Breast epithelium (tissue), 4 donors: ENCODE measurements around the gene AKAP8L. TPM values are rescaled to one million over a fixed set of nuclear protein-coding genes. Genes with fewer than 3 reads are reported as not detected.

Experiments used
- DNase-seq, 2 donors: peaks; one replicate each; pipeline ENCODE4 v3.0.0-alpha.2; 2019; ENCODE audit warnings: low spot score in 2 of 2
- H3K27ac ChIP-seq, 2 donors: fragments of 200-600 bp; sonication (generic) in 1 of 2; one replicate each; pipeline ENCODE4 v1.5.1; 2016 to 2019; ENCODE audit warnings: mild to moderate bottlenecking in 1 of 2
- H3K27me3 ChIP-seq, 2 donors: fragments of 200-600 bp; sonication (generic) in 1 of 2; one replicate each; pipeline versions ENCODE4 v1.5.1 to v1.6.0; 2017 to 2019; ENCODE audit warnings: control low read depth in 1 of 2, mild to moderate bottlenecking in 1 of 2
- H3K36me3 ChIP-seq: fragments of 200-600 bp; one replicate; pipeline ENCODE4 v1.5.1; 2019
- H3K4me1 ChIP-seq, 2 donors: fragments of 200-600 bp; sonication (generic); one replicate each; pipeline ENCODE4 v1.5.1; 2016 to 2019; ENCODE audit warnings: control low read depth in 1 of 2
- H3K4me3 ChIP-seq, 3 donors: fragments of 200-600 bp; sonication (generic); 1 replicate in 2 of 3; 2 replicates in 1 of 3; pipeline ENCODE4 v1.5.1; 2016 to 2019; ENCODE audit warnings: mild to moderate bottlenecking in 3 of 3, moderate library complexity in 2 of 3
- H3K9me3 ChIP-seq, 2 donors: fragments of 200-600 bp; sonication (generic) in 1 of 2; one replicate each; pipeline ENCODE4 v1.5.1; 2016 to 2019; ENCODE audit warnings: control low read depth in 1 of 2
- POLR2A ChIP-seq: fragments of 450-650 bp; IDR thresholded peaks from one replicate; pipeline ENCODE4 v1.6.1; 2016; ENCODE audit warnings: antibody characterized with exemption, mild to moderate bottlenecking, moderate library complexity
- POLR2AphosphoS5 ChIP-seq, 3 donors: sonication (generic); formaldehyde crosslinking; IDR thresholded peaks; one replicate each; pipeline ENCODE4 v1.6.1; 2017; ENCODE audit warnings: antibody characterized with exemption in 3 of 3
- intact Hi-C: fragments of 100-400 bp; cut with DNase I; formaldehyde crosslinking; loops from one replicate; pipeline ENCODE4 v1.15.1; 2023; ENCODE audit warnings: low total_unique reads
- total RNA-seq, 3 donors: library from RNA; depleted of rRNA; stranded (reverse); fragments of >200 nt; gene quantifications; one replicate each; pipeline ENCODE4 v1.1.0, GENCODE V29; 2016
- TF ChIP-seq, protein P1 (sequence below), 3 donors: fragments of 450-650 bp; IDR thresholded peaks; one replicate each; pipeline ENCODE4 v1.5.1; 2016 to 2017; ENCODE audit warnings: antibody characterized with exemption in 3 of 3, mild to moderate bottlenecking in 3 of 3, moderate library complexity in 3 of 3

The AKAP8L gene
- total RNA-seq, 3 donors from 2014 or later = 77.6 to 141 (median 122) TPM

DNA sequence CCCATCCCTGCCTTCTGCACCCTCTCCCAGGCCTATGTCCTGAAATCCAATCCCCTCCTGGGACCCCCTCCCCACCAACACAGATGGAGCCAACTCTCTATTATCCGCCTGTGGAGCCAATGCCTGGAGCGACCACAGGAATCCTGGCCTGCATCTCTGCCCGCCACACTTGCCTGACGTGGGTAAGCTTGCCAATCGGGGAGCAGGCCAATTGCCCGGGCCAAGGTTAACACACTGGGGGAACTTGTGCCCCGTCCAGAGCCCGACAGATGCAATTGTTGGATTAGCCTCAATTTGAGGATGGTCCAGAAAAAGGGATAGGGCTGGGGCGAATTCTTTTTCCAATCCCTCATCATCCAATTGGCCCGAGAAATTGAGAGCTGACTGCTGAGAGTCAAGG lies 25.1 kb upstream of the AKAP8L start:
- H3K4me1 ChIP-seq = no peaks in the 10 kb centered on the region
- H3K4me3 ChIP-seq = no peak overlapping the region
- no peak for TF ChIP-seq POLR2AphosphoS5 (IDR thresholded peaks at IDR 0.05)
- TF ChIP-seq POLR2A = no peak
- no peak for DNase-seq
- intact Hi-C loops = no loop called here
- H3K9me3 ChIP-seq = no peaks in the 10 kb centered on the region
- H3K27ac ChIP-seq = no peak overlapping the region
- H3K36me3 ChIP-seq = no peaks in the 10 kb centered on the region
- H3K27me3 ChIP-seq = no peaks in the 10 kb centered on the region

DNA sequence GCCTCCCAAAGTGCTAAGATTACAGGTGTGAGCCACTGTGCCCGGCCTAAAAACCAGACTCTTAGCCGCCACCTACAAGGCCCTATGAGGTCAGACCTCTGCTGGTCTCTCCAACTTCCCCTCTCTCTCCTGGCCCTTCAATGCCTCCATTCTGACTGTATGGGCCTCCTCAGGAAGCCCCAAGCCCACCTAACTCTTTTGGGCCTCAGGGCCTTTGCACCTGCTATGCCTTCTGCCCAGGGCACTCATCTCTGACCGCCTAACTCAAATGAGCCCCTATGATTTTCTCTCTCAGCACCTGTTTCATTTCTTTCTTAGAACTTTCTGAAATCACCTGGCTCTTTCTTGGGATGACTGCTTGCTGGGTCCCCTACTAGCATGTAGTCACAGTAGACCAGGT lies 24.5 kb upstream of the AKAP8L start:
- Histone ChIP-seq H3K9me3 (no peaks in the 10 kb centered on the region), H3K36me3 (no peaks in the 10 kb centered on the region), H3K4me3 (no peak overlapping the region), H3K4me1 (no peaks in the 10 kb centered on the region), H3K27ac (no peak overlapping the region), H3K27me3 (no peaks in the 10 kb centered on the region)
- intact Hi-C loops = no loop called here
- TF ChIP-seq POLR2A (no peak), POLR2AphosphoS5 (IDR thresholded peaks at IDR 0.05) (no peak)
- TF ChIP-seq, protein P1, sequence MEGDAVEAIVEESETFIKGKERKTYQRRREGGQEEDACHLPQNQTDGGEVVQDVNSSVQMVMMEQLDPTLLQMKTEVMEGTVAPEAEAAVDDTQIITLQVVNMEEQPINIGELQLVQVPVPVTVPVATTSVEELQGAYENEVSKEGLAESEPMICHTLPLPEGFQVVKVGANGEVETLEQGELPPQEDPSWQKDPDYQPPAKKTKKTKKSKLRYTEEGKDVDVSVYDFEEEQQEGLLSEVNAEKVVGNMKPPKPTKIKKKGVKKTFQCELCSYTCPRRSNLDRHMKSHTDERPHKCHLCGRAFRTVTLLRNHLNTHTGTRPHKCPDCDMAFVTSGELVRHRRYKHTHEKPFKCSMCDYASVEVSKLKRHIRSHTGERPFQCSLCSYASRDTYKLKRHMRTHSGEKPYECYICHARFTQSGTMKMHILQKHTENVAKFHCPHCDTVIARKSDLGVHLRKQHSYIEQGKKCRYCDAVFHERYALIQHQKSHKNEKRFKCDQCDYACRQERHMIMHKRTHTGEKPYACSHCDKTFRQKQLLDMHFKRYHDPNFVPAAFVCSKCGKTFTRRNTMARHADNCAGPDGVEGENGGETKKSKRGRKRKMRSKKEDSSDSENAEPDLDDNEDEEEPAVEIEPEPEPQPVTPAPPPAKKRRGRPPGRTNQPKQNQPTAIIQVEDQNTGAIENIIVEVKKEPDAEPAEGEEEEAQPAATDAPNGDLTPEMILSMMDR (IDR thresholded peaks at IDR 0.05) = no peak
- no peak for DNase-seq

DNA sequence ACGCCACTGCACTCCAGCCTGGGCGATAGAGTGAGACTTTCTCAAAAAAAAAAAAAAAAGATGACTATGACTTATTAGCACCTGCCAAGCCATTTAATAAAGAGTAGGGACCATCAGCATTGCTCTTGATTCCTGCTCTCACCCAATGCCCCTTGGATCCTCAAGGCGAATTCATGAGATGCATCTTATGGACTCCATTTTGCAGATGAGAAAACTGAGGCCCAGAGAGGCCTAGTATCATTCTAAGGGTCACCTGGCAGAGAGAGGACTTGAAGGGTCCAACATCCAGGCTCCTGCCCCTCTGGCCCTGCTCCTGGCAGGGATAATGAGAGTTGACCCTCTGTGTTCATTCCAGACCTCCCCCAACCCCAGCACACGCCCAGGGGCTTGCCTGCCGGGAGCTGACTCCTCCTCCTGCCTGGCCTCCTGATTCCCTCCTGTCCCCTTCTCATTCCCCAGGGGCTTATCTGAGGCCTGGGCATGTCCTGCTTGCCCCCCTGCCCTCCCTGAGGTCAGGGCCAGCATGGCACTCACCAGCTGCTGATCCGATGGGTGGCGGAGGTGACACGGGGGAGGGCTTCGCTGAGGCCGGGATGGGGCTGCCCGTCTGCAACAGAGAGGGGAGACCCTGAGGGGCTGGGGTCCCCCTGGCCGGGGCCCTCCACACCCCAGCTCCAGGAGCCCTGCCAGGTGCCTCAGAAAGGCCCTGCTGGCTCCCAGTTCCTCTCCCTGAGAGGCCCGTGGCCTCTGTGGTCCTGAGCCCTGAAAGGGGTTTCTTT lies 23.5 kb upstream of the AKAP8L start:
- H3K9me3 ChIP-seq = no peaks in the 10 kb centered on the region
- H3K27ac ChIP-seq = no peak overlapping the region
- H3K27me3 ChIP-seq = no peaks in the 10 kb centered on the region
- no peak for DNase-seq
- no peak for TF ChIP-seq POLR2A
- TF ChIP-seq POLR2AphosphoS5 (IDR thresholded peaks at IDR 0.05) = no peak
- TF ChIP-seq, protein P1 (IDR thresholded peaks at IDR 0.05) = no peak
- H3K36me3 ChIP-seq = no peaks in the 10 kb centered on the region
- H3K4me3 ChIP-seq = no peak overlapping the region
- no peaks in the 10 kb centered on the region for H3K4me1 ChIP-seq
- intact Hi-C loops = no loop called here

GRCh38 chr19:15441317-15441716 lies 22.5 kb upstream of the AKAP8L start:
- no peak overlapping the region for H3K27ac ChIP-seq
- H3K4me1 ChIP-seq = no peaks in the 10 kb centered on the region
- intact Hi-C loops = no loop called here

DNA sequence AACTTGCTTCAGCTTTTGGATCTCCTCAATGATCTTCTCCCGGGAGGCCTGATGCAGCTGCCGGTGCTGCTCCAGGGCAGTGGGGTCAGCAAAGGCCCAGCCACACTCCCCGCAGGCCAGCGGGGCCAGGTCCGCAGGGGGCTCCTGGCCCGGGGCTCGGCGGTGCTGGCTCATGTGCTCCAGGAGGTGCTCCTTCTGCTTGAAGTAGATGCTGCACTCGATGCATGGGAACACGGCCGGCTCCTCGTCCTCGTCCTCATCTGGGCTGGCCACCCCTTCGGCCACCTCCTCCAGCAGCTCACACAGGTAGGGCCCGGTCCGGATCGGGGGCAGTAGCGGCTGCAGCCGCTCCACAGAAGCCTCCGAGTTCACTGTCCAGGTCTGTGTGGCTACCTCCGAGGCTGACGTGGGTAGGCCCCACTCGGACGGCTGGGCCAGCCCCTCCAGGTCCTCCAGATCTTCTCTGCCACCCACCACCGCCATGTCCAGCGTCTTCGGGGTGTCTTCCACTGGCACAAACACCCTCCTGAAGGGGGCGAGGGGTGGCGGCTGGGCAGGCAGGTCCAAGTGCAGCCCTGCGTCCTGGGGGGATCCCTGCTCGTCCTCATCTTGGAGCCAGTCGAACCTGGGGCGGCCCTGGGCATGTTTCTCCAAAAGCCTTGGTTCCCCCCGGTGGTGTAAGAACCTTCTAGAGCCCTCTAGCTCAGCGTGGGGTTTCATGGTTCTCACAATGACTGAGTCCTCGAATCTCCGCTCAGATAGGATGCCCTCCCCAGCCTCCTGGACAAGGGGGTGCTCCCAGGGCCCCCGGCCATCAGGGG lies 21.2 kb upstream of the AKAP8L start:
- Histone ChIP-seq H3K4me1 (no peaks in the 10 kb centered on the region), H3K36me3 (no peaks in the 10 kb centered on the region), H3K27me3 (no peaks in the 10 kb centered on the region), H3K27ac (no peak overlapping the region), H3K9me3 (no peaks in the 10 kb centered on the region), H3K4me3 (no peak overlapping the region)
- no peak for DNase-seq
- TF ChIP-seq POLR2AphosphoS5 (IDR thresholded peaks at IDR 0.05) = no peak
- TF ChIP-seq POLR2A = no peak
- intact Hi-C loops = no loop called here

More at GRCh38 chr19:15441317-15441716, 22.5 kb upstream of the AKAP8L start:
- Histone ChIP-seq H3K36me3 (no peaks in the 10 kb centered on the region), H3K4me3 (no peak overlapping the region), H3K9me3 (no peaks in the 10 kb centered on the region), H3K27me3 (no peaks in the 10 kb centered on the region)
- no peak for DNase-seq
- no peak for TF ChIP-seq POLR2A
- TF ChIP-seq POLR2AphosphoS5 (IDR thresholded peaks at IDR 0.05) = no peak

DNA sequence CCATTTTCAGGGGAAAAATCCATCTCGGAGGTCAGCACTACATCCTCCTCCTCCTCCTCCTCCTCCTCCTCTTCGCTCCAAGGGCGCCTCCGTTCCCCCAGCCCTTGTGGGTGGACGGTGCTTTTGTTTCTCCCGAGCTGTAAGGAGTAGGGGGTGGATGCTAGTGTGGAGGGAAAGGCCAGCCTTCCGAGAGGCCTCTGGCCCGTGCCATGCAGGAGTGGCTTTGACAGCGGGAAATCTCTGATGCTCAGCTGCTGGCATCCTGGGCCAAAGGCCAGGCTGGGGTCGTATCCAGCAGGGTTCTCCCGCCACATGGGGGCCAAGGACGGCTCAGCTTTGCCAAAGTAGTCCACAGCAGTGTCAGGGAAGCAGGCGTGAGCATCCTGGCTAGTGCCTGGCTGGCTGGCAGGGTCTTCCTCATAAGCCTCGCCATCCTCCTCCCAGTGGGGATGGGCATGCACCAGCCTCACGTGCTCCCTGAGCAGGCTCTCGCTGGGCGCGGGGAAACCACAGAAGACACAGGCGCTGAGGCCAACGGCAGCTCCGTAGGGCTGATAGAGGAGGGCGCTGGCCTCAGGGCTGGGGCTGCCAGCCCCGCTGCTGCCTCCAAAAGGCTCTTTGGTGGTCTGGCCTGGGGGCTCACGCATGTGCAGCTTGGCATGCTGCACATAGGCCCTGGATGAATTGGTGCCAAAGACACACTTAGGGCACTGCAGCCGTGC lies 20.5 kb upstream of the AKAP8L start:
- no peak overlapping the region for H3K4me3 ChIP-seq
- H3K9me3 ChIP-seq = no peaks in the 10 kb centered on the region
- TF ChIP-seq, protein P1 (IDR thresholded peaks at IDR 0.05) = no peak
- no peak for TF ChIP-seq POLR2A
- no peak for TF ChIP-seq POLR2AphosphoS5 (IDR thresholded peaks at IDR 0.05)
- intact Hi-C loops = no loop called here
- no peaks in the 10 kb centered on the region for H3K36me3 ChIP-seq
- no peaks in the 10 kb centered on the region for H3K27me3 ChIP-seq
- H3K27ac ChIP-seq = no peak overlapping the region
- no peaks in the 10 kb centered on the region for H3K4me1 ChIP-seq
- no peak for DNase-seq
